SU-DHL-6 (cell line): ENCODE data around the gene BCL2L11.

ENCODE experiments used
- H2AFZ ChIP-seq: fragments of 200-600 bp; sonication (generic); 2 replicates; pipeline ENCODE4 v1.6.1; 2014; ENCODE audit warnings: low read depth, mild to moderate bottlenecking, moderate library complexity, mixed read lengths, antibody characterized with exemption, low read length; ENCODE audit not compliant: severe bottlenecking
- H3F3A ChIP-seq: fragments of 200-600 bp; shearing (Covaris generic); 2 replicates; pipeline ENCODE4 v1.6.0; 2016; ENCODE audit warnings: antibody characterized with exemption, mild to moderate bottlenecking; ENCODE audit not compliant: insufficient read depth
- H3K27ac ChIP-seq: fragments of 200-600 bp; sonication (generic); 2 replicates; pipeline ENCODE4 v1.5.1; 2016; ENCODE audit warnings: low read depth, mild to moderate bottlenecking, low read length, moderate library complexity, mixed read lengths
- H3K27me3 ChIP-seq: fragments of 200-600 bp; sonication (generic), shearing (Covaris generic); 2 replicates; pipeline ENCODE4 v1.6.0; 2014; ENCODE audit warnings: mild to moderate bottlenecking, low read length
- H3K36me3 ChIP-seq: fragments of 200-600 bp; sonication (generic); 2 replicates; pipeline ENCODE4 v1.6.1; 2014; ENCODE audit warnings: mild to moderate bottlenecking, low read length, mixed read lengths
- H3K4me2 ChIP-seq: fragments of 300-600, 200-600 bp; shearing (Covaris generic), sonication (generic); 2 replicates; pipeline ENCODE4 v1.6.0; 2014; ENCODE audit warnings: low read length, low read depth, mild to moderate bottlenecking; ENCODE audit not compliant: poor library complexity, severe bottlenecking
- H3K4me3 ChIP-seq: fragments of 200-600 bp; sonication (generic); 2 replicates; pipeline ENCODE4 v1.5.1; 2014; ENCODE audit warnings: antibody characterized with exemption, low read length, mild to moderate bottlenecking, mixed read lengths; ENCODE audit not compliant: insufficient read depth, poor library complexity, severe bottlenecking
- H3K79me2 ChIP-seq: fragments of 200-600 bp; sonication (generic); 2 replicates; pipeline ENCODE4 v1.6.1; 2014; ENCODE audit warnings: mild to moderate bottlenecking, low read length, moderate library complexity; ENCODE audit not compliant: insufficient read depth
- H3K9ac ChIP-seq: fragments of 200-600 bp; sonication (generic); 2 replicates; pipeline ENCODE4 v1.7.0; 2014; ENCODE audit warnings: mild to moderate bottlenecking, low read length
- H3K9me2 ChIP-seq: fragments of 200-600 bp; sonication (generic); replicated peaks from 2 replicates; pipeline ENCODE4 v1.6.1; 2014; ENCODE audit warnings: low read length; ENCODE audit not compliant: insufficient read depth
- H3K9me3 ChIP-seq: fragments of 200-600 bp; sonication (generic); 2 replicates; pipeline ENCODE4 v1.6.1; 2014; ENCODE audit warnings: low read length, mixed read lengths; ENCODE audit not compliant: insufficient read depth
- H4K20me1 ChIP-seq: fragments of 200-600 bp; sonication (generic); 2 replicates; pipeline ENCODE4 v1.6.1; 2014; ENCODE audit warnings: low read depth, mild to moderate bottlenecking, antibody characterized with exemption, low read length, moderate library complexity, mixed read lengths
- EZH2phosphoT487 ChIP-seq: fragments of 200-600 bp; sonication (generic), shearing (Covaris generic); conservative IDR thresholded peaks from 2 replicates; pipeline ENCODE4 v1.6.1; 2018; ENCODE audit warnings: mild to moderate bottlenecking, antibody characterized with exemption, low read length, moderate library complexity, mixed read lengths
- TF ChIP-seq, protein P1 (sequence below): fragments of 200-600 bp; sonication (generic); IDR thresholded peaks from one replicate; pipeline ENCODE4 v1.5.1; 2017; ENCODE audit warnings: antibody characterized with exemption, mild to moderate bottlenecking, low read length, moderate library complexity; ENCODE audit not compliant: insufficient read depth, poor library complexity, severe bottlenecking

BCL2L11 gene

DNA sequence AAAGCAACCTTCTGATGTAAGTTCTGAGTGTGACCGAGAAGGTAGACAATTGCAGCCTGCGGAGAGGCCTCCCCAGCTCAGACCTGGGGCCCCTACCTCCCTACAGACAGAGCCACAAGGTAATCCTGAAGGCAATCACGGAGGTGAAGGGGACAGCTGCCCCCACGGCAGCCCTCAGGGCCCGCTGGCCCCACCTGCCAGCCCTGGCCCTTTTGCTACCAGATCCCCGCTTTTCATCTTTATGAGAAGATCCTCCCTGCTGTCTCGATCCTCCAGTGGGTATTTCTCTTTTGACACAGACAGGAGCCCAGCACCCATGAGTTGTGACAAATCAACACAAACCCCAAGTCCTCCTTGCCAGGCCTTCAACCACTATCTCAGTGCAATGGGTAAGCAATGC is 3.0 kb downstream of the BCL2L11 start:
- Histone ChIP-seq H3K27me3 (no peaks in the 10 kb centered on the region), H3K9ac (no peak overlapping the region), H3K4me2 (peak overlapping the region; percentile 63), H3K27ac (no peak overlapping the region), H3K9me2 (no peaks in the 10 kb centered on the region), H3F3A (no peaks in the 10 kb centered on the region), H3K36me3 (peaks cover 28% of the 10 kb centered on the region), H4K20me1 (peaks cover 4% of the 10 kb centered on the region; the same call in 1 of the 2 replicates), H3K79me2 (peaks cover 52% of the 10 kb centered on the region), H3K4me3 (no peak overlapping the region), H2AFZ (no peak overlapping the region), H3K9me3 (no peaks in the 10 kb centered on the region)
- TF ChIP-seq EZH2phosphoT487: no peak
- TF ChIP-seq, protein P1, sequence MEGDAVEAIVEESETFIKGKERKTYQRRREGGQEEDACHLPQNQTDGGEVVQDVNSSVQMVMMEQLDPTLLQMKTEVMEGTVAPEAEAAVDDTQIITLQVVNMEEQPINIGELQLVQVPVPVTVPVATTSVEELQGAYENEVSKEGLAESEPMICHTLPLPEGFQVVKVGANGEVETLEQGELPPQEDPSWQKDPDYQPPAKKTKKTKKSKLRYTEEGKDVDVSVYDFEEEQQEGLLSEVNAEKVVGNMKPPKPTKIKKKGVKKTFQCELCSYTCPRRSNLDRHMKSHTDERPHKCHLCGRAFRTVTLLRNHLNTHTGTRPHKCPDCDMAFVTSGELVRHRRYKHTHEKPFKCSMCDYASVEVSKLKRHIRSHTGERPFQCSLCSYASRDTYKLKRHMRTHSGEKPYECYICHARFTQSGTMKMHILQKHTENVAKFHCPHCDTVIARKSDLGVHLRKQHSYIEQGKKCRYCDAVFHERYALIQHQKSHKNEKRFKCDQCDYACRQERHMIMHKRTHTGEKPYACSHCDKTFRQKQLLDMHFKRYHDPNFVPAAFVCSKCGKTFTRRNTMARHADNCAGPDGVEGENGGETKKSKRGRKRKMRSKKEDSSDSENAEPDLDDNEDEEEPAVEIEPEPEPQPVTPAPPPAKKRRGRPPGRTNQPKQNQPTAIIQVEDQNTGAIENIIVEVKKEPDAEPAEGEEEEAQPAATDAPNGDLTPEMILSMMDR: no peak

- no peak overlapping the region for H2AFZ ChIP-seq
- H3K27ac ChIP-seq: no peak overlapping the region
- peaks cover 4% of the 10 kb centered on the region; the same call in 1 of the 2 replicates for H4K20me1 ChIP-seq
- TF ChIP-seq EZH2phosphoT487: no peak
- TF ChIP-seq, protein P1: no peak
- no peak overlapping the region for H3K4me2 ChIP-seq
- peaks cover 60% of the 10 kb centered on the region for H3K79me2 ChIP-seq
- no peaks in the 10 kb centered on the region for H3K9me3 ChIP-seq
- no peaks in the 10 kb centered on the region for H3F3A ChIP-seq
- H3K9ac ChIP-seq: no peak overlapping the region
- no peaks in the 10 kb centered on the region for H3K27me3 ChIP-seq
- peaks cover 33% of the 10 kb centered on the region for H3K36me3 ChIP-seq
- no peaks in the 10 kb centered on the region for H3K9me2 ChIP-seq
- no peak overlapping the region for H3K4me3 ChIP-seq
Observed at GRCh38 chr2:111126581-111126980, 5.9 kb downstream of the BCL2L11 start.

DNA sequence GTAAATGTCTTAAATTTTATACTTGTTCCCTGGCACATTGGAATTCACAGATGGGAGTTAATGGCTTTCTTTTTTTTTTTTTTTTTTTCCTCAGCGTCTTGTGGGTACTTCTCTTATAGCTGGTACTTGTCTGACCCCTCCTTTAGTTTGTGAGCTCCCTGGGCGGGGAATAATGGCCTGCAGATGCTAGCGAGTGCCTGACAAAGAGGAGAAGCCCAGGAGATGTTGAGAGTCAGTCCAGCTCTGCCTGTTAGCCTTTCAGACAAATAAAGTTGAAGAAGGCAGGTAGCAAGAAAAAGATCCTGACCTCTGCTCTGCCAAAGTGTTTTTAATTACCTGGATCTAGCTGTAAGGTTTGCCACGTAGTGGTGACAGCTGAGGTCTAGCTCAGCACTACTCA is 6.6 kb downstream of the BCL2L11 start:
- Histone ChIP-seq H3K79me2 (peaks cover 61% of the 10 kb centered on the region), H3K9me3 (no peaks in the 10 kb centered on the region), H3K4me2 (no peak overlapping the region), H3K9ac (no peak overlapping the region), H3K4me3 (no peak overlapping the region), H3K27me3 (no peaks in the 10 kb centered on the region), H3F3A (no peaks in the 10 kb centered on the region), H3K36me3 (peaks cover 33% of the 10 kb centered on the region), H3K27ac (no peak overlapping the region), H3K9me2 (no peaks in the 10 kb centered on the region), H2AFZ (no peak overlapping the region), H4K20me1 (peaks cover 4% of the 10 kb centered on the region; the same call in 1 of the 2 replicates)
- TF ChIP-seq, protein P1: no peak
- TF ChIP-seq EZH2phosphoT487: no peak
